Gastrocnemius medialis (tissue), 4 donors: ENCODE results near the gene HNRNPA0. TPM values are rescaled to one million over a fixed set of nuclear protein-coding genes. Genes with fewer than 3 reads are reported as not detected.

Experiments
- ATAC-seq, 2 donors: fragments of 150-250 bp; one replicate each; pipeline ENCODE4 v1.9.1; 2016
- DNase-seq, 2 donors: peaks; one replicate each; pipeline ENCODE4 v3.0.0-alpha.2; 2019
- H3K27ac ChIP-seq, 4 donors: fragments of 200-600 bp; sonication (generic); 1 replicate in 1 of 4; 2 replicates in 3 of 4; pipeline ENCODE4 v1.5.1; 2016 to 2018; ENCODE audit warnings: mild to moderate bottlenecking in 2 of 4, moderate library complexity in 1 of 4
- H3K27me3 ChIP-seq, 3 donors: fragments of 200-600 bp; sonication (generic) in 2 of 3; 1 replicate in 1 of 3; 2 replicates in 2 of 3; pipeline versions ENCODE4 v1.5.1 to v1.6.0; 2016 to 2019; ENCODE audit warnings: mild to moderate bottlenecking in 1 of 3, moderate library complexity in 1 of 3
- H3K36me3 ChIP-seq, 2 donors: fragments of 200-600 bp; sonication (generic) in 1 of 2; one replicate each; pipeline ENCODE4 v1.5.1; 2017 to 2018
- H3K4me1 ChIP-seq, 2 donors: fragments of 200-600 bp; sonication (generic) in 1 of 2; one replicate each; pipeline ENCODE4 v1.5.1; 2016 to 2017; ENCODE audit warnings: mild to moderate bottlenecking in 2 of 2
- H3K4me3 ChIP-seq, 4 donors: fragments of 200-600 bp; sonication (generic) in 3 of 4; 1 replicate in 1 of 4; 2 replicates in 3 of 4; pipeline ENCODE4 v1.5.1; 2016 to 2019; ENCODE audit warnings: mild to moderate bottlenecking in 2 of 4
- H3K9me3 ChIP-seq, 3 donors: fragments of 200-600 bp; sonication (generic) in 2 of 3; 1 replicate in 1 of 3; 2 replicates in 2 of 3; pipeline ENCODE4 v1.5.1; 2016 to 2019
- POLR2A ChIP-seq, 2 donors: fragments of 450-650 bp; IDR thresholded peaks; one replicate each; pipeline ENCODE4 v1.6.1; 2017; ENCODE audit warnings: antibody characterized with exemption in 2 of 2, mild to moderate bottlenecking in 2 of 2, moderate library complexity in 2 of 2
- in situ Hi-C, 4 donors: fragments of 200-750 bp; cut with MboI; loops; one replicate each; pipeline versions ENCODE4 v1.15.0 to v1.8.0; 2017; ENCODE audit warnings: low sequenced_read_pairs in 4 of 4
- intact Hi-C: fragments of 100-400 bp; cut with DNase I; formaldehyde crosslinking; loops from one replicate; pipeline ENCODE4 v1.15.1; 2023; ENCODE audit warnings: low total_unique reads
- total RNA-seq, 4 donors: library from RNA; depleted of rRNA; stranded (reverse); fragments of >200 nt; gene quantifications; one replicate each; pipeline versions ENCODE4 v1.1.0 to v1.2.3, GENCODE V29; 2016
- TF ChIP-seq, protein P1 (sequence below), 5 experiments: fragments of 450-650 bp in 3 of 5; fragments of 200-600 bp in 2 of 5; sonication (generic) in 2 of 5; IDR thresholded peaks in 4 of 5; conservative IDR thresholded peaks in 1 of 5; 1 replicate in 4 of 5; 2 replicates in 1 of 5; pipeline ENCODE4 v1.5.1; 2016 to 2019; ENCODE audit warnings: antibody characterized with exemption in 5 of 5, mild to moderate bottlenecking in 3 of 5, moderate library complexity in 3 of 5

Gene HNRNPA0
- total RNA-seq, 4 donors from 2014 or later, result 4.2 to 6.0 (median 5.2) TPM

DNA sequence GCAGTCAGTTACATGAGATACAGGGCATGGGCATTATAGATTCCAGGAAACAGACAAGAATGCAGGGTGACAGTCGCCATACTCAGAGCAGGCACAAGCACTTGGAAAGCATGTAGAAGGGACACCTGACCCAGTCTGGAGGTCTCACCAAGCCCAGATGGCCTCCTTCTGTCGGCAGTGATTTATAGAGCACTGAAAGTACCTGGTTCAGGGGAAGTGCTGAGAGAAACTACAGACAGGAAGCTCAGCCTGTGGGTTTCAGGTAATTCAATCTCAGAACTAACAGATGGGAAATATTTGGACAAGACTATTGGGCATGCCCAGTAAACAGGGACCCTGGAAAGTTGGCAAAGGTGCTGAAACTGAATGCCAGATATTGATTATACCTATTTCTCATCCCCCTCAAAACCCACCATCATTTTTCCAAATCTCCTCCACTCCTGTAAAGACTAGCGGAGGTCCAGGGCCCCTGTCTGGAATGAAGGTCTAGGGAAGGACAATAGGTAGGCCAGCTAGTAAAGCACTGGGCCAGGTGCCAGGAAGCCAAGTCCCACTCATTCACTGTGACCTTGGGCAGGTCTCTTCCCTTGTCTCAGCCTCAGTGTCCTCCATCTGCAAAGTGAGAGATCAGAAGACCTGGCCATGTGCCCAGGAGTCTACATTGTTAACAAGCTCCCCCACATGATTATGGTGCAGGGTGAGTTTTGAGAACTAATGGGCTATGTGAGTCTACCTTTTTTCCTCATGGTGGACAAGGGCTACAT is 45.2 kb downstream of the HNRNPA0 start:
- in situ Hi-C loops, result no loop called here
- no peak for TF ChIP-seq POLR2A (IDR thresholded peaks at IDR 0.05)
- TF ChIP-seq, protein P1, sequence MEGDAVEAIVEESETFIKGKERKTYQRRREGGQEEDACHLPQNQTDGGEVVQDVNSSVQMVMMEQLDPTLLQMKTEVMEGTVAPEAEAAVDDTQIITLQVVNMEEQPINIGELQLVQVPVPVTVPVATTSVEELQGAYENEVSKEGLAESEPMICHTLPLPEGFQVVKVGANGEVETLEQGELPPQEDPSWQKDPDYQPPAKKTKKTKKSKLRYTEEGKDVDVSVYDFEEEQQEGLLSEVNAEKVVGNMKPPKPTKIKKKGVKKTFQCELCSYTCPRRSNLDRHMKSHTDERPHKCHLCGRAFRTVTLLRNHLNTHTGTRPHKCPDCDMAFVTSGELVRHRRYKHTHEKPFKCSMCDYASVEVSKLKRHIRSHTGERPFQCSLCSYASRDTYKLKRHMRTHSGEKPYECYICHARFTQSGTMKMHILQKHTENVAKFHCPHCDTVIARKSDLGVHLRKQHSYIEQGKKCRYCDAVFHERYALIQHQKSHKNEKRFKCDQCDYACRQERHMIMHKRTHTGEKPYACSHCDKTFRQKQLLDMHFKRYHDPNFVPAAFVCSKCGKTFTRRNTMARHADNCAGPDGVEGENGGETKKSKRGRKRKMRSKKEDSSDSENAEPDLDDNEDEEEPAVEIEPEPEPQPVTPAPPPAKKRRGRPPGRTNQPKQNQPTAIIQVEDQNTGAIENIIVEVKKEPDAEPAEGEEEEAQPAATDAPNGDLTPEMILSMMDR (IDR thresholded peaks at IDR 0.05 in 4 of 5, conservative IDR thresholded peaks at IDR 0.05 in 1 of 5), result no peak
- ATAC-seq, result no peak

DNA sequence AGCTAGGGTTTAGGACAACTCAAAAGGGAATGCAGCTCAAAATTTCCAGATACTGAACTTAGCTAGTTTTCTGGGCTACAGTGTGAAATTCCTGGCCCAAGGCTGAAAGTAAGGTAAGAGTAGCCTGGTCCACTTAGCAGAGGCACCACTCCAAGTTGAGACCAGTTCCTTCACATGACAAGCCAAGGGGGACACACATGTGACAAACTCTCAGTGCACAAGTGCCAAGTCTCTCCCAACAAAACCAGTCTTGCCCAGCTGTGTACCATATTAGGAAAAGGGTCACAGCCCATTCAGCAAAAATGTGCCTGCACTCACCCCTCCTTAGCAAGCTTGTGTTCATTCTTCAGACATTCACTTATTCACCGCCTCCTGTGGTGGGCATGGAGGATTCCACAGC is 46.1 kb downstream of the HNRNPA0 start:
- Histone ChIP-seq H3K4me3 (no peak overlapping the region), H3K36me3 (no peaks in the 10 kb centered on the region), H3K9me3 (no peaks in the 10 kb centered on the region), H3K27ac (no peak overlapping the region), H3K27me3 (no peaks in the 10 kb centered on the region), H3K4me1 (no peaks in the 10 kb centered on the region)
- DNase-seq, result no peak
- intact Hi-C loops, result no loop called here
- TF ChIP-seq, protein P1 (IDR thresholded peaks at IDR 0.05 in 4 of 5, conservative IDR thresholded peaks at IDR 0.05 in 1 of 5), result no peak
- TF ChIP-seq POLR2A (IDR thresholded peaks at IDR 0.05), result no peak
- in situ Hi-C loops, result no loop called here
- ATAC-seq, result no peak

More for the DNA sequence above, 45.2 kb downstream of the HNRNPA0 start:
- no peaks in the 10 kb centered on the region for H3K36me3 ChIP-seq
- H3K4me1 ChIP-seq, result no peaks in the 10 kb centered on the region
- intact Hi-C loops, result no loop called here
- DNase-seq, result no peak
- no peak overlapping the region for H3K4me3 ChIP-seq
- no peaks in the 10 kb centered on the region for H3K9me3 ChIP-seq
- no peak overlapping the region for H3K27ac ChIP-seq
- H3K27me3 ChIP-seq, result no peaks in the 10 kb centered on the region

DNA sequence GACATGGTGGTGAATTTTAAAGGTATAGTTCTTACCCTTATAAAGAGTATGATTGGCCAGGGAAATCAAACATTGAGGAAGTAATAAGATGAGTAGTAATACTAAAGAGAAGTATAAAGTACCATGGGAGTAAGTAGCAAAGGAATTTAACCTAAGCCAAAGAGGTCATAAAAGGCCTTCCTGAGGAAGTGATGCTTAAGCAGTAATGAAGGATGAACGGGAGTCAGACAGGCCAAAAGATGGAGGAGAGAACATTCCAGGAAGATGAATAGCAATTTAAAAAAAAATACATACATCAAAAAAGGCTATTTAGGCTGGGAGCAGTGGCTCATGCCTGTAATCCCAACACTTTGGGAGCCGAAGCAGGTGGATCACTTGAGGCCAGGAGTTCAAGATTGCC is 47.3 kb downstream of the HNRNPA0 start:
- no peak for TF ChIP-seq POLR2A (IDR thresholded peaks at IDR 0.05)
- TF ChIP-seq, protein P1 (IDR thresholded peaks at IDR 0.05 in 4 of 5, conservative IDR thresholded peaks at IDR 0.05 in 1 of 5), result no peak
- Histone ChIP-seq H3K9me3 (no peaks in the 10 kb centered on the region), H3K36me3 (no peaks in the 10 kb centered on the region), H3K27ac (no peak overlapping the region), H3K27me3 (no peaks in the 10 kb centered on the region), H3K4me1 (no peaks in the 10 kb centered on the region), H3K4me3 (no peak overlapping the region)
- in situ Hi-C loops, result no loop called here
- intact Hi-C loops, result no loop called here
- DNase-seq (no peak), ATAC-seq (no peak)

DNA sequence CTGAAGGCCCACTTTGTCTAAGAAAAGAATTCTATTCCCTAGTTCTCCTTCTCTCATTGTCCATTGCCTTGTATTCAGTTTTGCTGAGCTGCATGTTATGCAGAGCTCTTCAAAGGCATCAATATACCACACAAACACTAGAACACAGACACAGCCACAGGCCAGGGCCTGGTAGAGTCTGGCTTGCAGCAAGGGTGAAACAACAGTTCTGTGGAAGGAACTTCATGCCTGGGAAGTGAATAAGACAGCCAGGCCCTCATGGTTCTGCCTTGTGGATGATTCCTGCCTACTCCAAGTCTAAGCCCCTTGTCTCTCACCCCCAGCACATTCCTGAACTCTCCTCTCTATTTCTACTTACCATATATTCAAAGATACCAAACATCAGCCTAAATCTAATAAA is 49.1 kb downstream of the HNRNPA0 start:
- no peaks in the 10 kb centered on the region for H3K27me3 ChIP-seq
- no peak for TF ChIP-seq POLR2A (IDR thresholded peaks at IDR 0.05)
- TF ChIP-seq, protein P1 (IDR thresholded peaks at IDR 0.05 in 4 of 5, conservative IDR thresholded peaks at IDR 0.05 in 1 of 5), result no peak
- no peak overlapping the region for H3K27ac ChIP-seq
- intact Hi-C loops, result no loop called here
- in situ Hi-C loops, result no loop called here
- H3K9me3 ChIP-seq, result no peaks in the 10 kb centered on the region
- no peaks in the 10 kb centered on the region for H3K36me3 ChIP-seq
- no peak for ATAC-seq
- no peak for DNase-seq
- H3K4me1 ChIP-seq, result peaks cover 0 to under 1% of the 10 kb centered on the region in 2 donors
- H3K4me3 ChIP-seq, result no peak overlapping the region
